Activated CD8-positive, alpha-beta memory T cell treated with anti-CD3 and anti-CD28 coated beads, Interleukin-2, amount 10 ng/mL, durations not matched to agents 7 days and 5 days (primary cell): Measurements from ENCODE around the gene TAAR2. TPM values are rescaled to one million over a fixed set of nuclear protein-coding genes. Genes with fewer than 3 reads are reported as not detected.
A peak's percentile ranks its signal among the peaks of the same experiment; 100 is the strongest.

Experiments
- ATAC-seq: fragments of 150-1000 bp; cut with Tn5 transposase; one replicate; pipeline ENCODE4 v1.10.0; 2021; ENCODE audit warnings: moderate library complexity
- CTCF ChIA-PET: fragments of 350-600 bp; sonication (Branson Sonifier 250); formaldehyde crosslinking; loops from one replicate; lab custom pipeline; 2021; ENCODE audit warnings: antibody characterized with exemption; lab: Charles Lee
- DNase-seq: peaks from one replicate; pipeline ENCODE4 v3.0.0-alpha.2; 2020
- H3K27ac Mint-ChIP-seq: one replicate; pipeline ENCODE4 v1.8.0; 2021; ENCODE audit warnings: mild to moderate bottlenecking, mixed read lengths
- H3K27me3 Mint-ChIP-seq: one replicate; pipeline ENCODE4 v1.8.0; 2021; ENCODE audit warnings: mixed read lengths
- H3K36me3 Mint-ChIP-seq: one replicate; pipeline ENCODE4 v1.8.0; 2021; ENCODE audit warnings: mild to moderate bottlenecking, mixed read lengths
- H3K4me1 Mint-ChIP-seq: one replicate; pipeline ENCODE4 v1.8.0; 2021; ENCODE audit warnings: mixed read lengths
- H3K4me3 Mint-ChIP-seq: one replicate; pipeline ENCODE4 v1.8.0; 2021; ENCODE audit warnings: mild to moderate bottlenecking, moderate library complexity, mixed read lengths
- H3K9me3 Mint-ChIP-seq: one replicate; pipeline ENCODE4 v1.8.0; 2022; ENCODE audit warnings: low read depth, mixed read lengths
- total RNA-seq, 2 experiments: library from RNA; stranded (reverse); gene quantifications; one replicate each; pipeline ENCODE4 v1.2.3, GENCODE V29; 2021

Gene TAAR2
- total RNA-seq, result not detected

DNA sequence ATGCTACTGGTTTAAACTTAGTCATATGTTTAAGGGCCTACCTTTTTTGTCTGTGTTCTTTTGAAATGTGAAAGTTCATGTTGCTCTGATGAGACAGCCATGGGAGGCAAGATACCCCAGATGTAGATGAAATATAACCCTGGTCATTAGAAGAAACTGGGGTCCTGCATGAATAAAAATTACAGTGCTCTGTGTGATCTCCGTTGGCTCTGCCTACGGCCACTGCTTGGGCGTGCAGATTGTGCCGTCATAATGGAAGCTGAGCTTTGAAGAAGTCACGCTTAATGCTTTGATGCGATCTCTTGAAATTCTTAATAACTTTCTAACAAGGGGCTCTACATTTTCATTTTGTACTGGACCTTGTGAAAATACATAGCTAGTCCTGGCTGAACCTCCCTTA, at the start of gene TAAR2:
Gene TAAR2 (minus strand): TSS at position 101 of the 400 bp plus-strand sequence. CDS start 0 bp downstream, at position 101.
- H3K9me3 Mint-ChIP-seq, result no peaks in the 10 kb centered on the region

GRCh38 chr6:132673376-132674094, 49.5 kb upstream of the TAAR2 start:
- peaks cover 40% of the 10 kb centered on the region for H3K4me1 Mint-ChIP-seq
- H3K27me3 Mint-ChIP-seq, result peaks cover 12% of the 10 kb centered on the region
- H3K27ac Mint-ChIP-seq, result no peak overlapping the region
- H3K9me3 Mint-ChIP-seq, result peaks cover 3% of the 10 kb centered on the region
- CTCF ChIA-PET, result interaction anchor here (0.8 to 1.2 kb wide), 2 partner anchors 91 to 99 kb away, joined by 3 to 4 read pairs; no protein-coding TSS in a partner anchor
- H3K36me3 Mint-ChIP-seq, result peaks cover 4% of the 10 kb centered on the region
- DNase-seq (no peak), ATAC-seq (no peak)
- no peak overlapping the region for H3K4me3 Mint-ChIP-seq

More for the DNA sequence above, at the start of gene TAAR2:
- H3K4me1 Mint-ChIP-seq, result no peaks in the 10 kb centered on the region
- no peak within 1 kb of the TSS for H3K4me3 Mint-ChIP-seq
- CTCF ChIA-PET, result no interaction called here
- ATAC-seq, result no peak
- H3K27ac Mint-ChIP-seq, result no peak within 1 kb of the TSS
- H3K27me3 Mint-ChIP-seq, result peaks cover 37% of the 10 kb centered on the region
- no peak for DNase-seq
- H3K36me3 Mint-ChIP-seq, result no peaks in the 10 kb centered on the region

GRCh38 chr6:132671295-132671694, 47.2 kb upstream of the TAAR2 start:
- Mint-ChIP-seq H3K36me3 (no peaks in the 10 kb centered on the region), H3K4me1 (peaks cover 33% of the 10 kb centered on the region), H3K9me3 (no peaks in the 10 kb centered on the region), H3K4me3 (no peak overlapping the region), H3K27me3 (peaks cover 9% of the 10 kb centered on the region), H3K27ac (no peak overlapping the region)
- DNase-seq, result no peak
- CTCF ChIA-PET, result interaction anchor here (1.3 to 6.7 kb wide), 4 partner anchors 8 to 131 kb away, joined by 3 to 91 read pairs (median 18); partner anchors contain the start of gene SLC18B1
- no peak for ATAC-seq

- Mint-ChIP-seq H3K27me3 (peaks cover 11% of the 10 kb centered on the region), H3K27ac (no peak overlapping the region), H3K9me3 (no peaks in the 10 kb centered on the region), H3K4me1 (peaks cover 21% of the 10 kb centered on the region), H3K36me3 (no peaks in the 10 kb centered on the region), H3K4me3 (peak overlapping the region; percentile 29)
- CTCF ChIA-PET, result interaction anchor here (0.7 to 6.7 kb wide), 22 partner anchors 10 to 169 kb away, joined by 3 to 91 read pairs (median 4); partner anchors contain the start of genes RPS12 and SLC18B1
- ATAC-seq (peak; percentile 78), DNase-seq (no peak)
These were observed 45.7 kb upstream of the TAAR2 start for GRCh38 chr6:132669690-132670291.

- DNase-seq, result no peak
- no peak for ATAC-seq
- peaks cover 8% of the 10 kb centered on the region for H3K27me3 Mint-ChIP-seq
- no peak overlapping the region for H3K4me3 Mint-ChIP-seq
- H3K4me1 Mint-ChIP-seq, result peaks cover 5% of the 10 kb centered on the region
- H3K27ac Mint-ChIP-seq, result no peak overlapping the region
- no peaks in the 10 kb centered on the region for H3K36me3 Mint-ChIP-seq
- CTCF ChIA-PET, result interaction anchor here (1.1 to 6.7 kb wide), 2 partner anchors 100 to 132 kb away, joined by 3 to 91 read pairs; partner anchors contain the start of gene SLC18B1
- no peaks in the 10 kb centered on the region for H3K9me3 Mint-ChIP-seq
These were observed 42.0 kb upstream of the TAAR2 start for GRCh38 chr6:132666118-132666517.

- no peaks in the 10 kb centered on the region for H3K9me3 Mint-ChIP-seq
- CTCF ChIA-PET, result interaction anchor here (0.6 kb wide), 1 partner anchor 85 kb away, joined by 3 read pairs; no protein-coding TSS in a partner anchor
- H3K27ac Mint-ChIP-seq, result no peak overlapping the region
- no peaks in the 10 kb centered on the region for H3K36me3 Mint-ChIP-seq
- DNase-seq (no peak), ATAC-seq (no peak)
- H3K4me1 Mint-ChIP-seq, result no peaks in the 10 kb centered on the region
- peaks cover 6% of the 10 kb centered on the region for H3K27me3 Mint-ChIP-seq
- H3K4me3 Mint-ChIP-seq, result no peak overlapping the region
These were observed 40.4 kb upstream of the TAAR2 start for GRCh38 chr6:132664309-132665034.

GRCh38 chr6:132663661-132664060, 39.6 kb upstream of the TAAR2 start:
- H3K27me3 Mint-ChIP-seq, result peaks cover 6% of the 10 kb centered on the region
- H3K4me3 Mint-ChIP-seq, result no peak overlapping the region
- H3K27ac Mint-ChIP-seq, result no peak overlapping the region
- DNase-seq (no peak), ATAC-seq (no peak)
- H3K36me3 Mint-ChIP-seq, result no peaks in the 10 kb centered on the region
- CTCF ChIA-PET, result no interaction called here
- H3K9me3 Mint-ChIP-seq, result no peaks in the 10 kb centered on the region
- H3K4me1 Mint-ChIP-seq, result no peaks in the 10 kb centered on the region

DNA sequence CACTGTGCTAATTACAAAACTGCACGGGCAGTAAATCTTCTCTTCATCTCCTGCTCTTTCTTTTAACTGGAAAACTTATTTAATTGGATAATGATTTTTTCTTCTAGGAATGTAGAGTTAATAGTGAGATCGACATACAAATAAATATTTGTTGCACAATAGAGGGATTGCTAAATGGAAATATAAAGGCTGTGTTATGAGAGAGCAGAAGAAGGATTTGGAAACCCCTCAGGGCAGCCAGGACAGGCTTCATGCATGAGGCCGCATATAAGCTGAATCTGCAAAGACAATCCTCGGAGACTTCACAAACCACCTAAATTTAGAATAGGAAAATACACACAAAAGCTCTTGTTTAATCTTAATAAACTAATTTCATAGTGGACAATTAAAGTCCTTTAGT, 37.8 kb upstream of the TAAR2 start:
- H3K4me1 Mint-ChIP-seq, result no peaks in the 10 kb centered on the region
- H3K27me3 Mint-ChIP-seq, result peaks cover 6% of the 10 kb centered on the region
- CTCF ChIA-PET, result interaction anchor here (1.3 kb wide), 1 partner anchor 10 kb away, joined by 6 read pairs; no protein-coding TSS in a partner anchor
- H3K36me3 Mint-ChIP-seq, result no peaks in the 10 kb centered on the region
- ATAC-seq, result no peak
- H3K9me3 Mint-ChIP-seq, result no peaks in the 10 kb centered on the region
- DNase-seq, result no peak
- no peak overlapping the region for H3K4me3 Mint-ChIP-seq
- no peak overlapping the region for H3K27ac Mint-ChIP-seq

DNA sequence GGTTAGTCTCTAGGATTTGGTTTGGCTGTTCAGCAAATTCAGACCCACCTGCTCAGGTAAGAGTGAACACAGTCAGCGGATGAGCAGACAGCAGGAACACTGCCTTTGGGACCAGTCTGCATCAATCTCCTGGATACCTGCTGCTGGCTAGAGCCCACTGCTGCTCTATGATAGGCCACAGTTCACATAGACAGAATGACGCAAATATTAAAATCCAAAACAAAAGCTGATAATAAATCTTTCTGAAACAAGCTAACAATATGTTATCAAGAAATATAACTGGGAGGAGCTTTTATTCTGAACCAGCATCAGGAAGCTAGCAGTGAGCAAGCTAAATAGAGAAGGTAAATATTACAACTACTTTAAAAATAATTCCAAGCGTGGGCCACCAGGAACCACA, 35.0 kb upstream of the TAAR2 start, which contains the start of gene TAAR1:
Gene TAAR1 (minus strand): TSS at position 101 of the 400 bp plus-strand sequence. CDS start 13,179 bp downstream, outside the sequence.
- H3K4me1 Mint-ChIP-seq, result no peaks in the 10 kb centered on the region
- ATAC-seq (no peak), DNase-seq (no peak)
- H3K27me3 Mint-ChIP-seq, result peaks cover 9% of the 10 kb centered on the region
- H3K9me3 Mint-ChIP-seq, result no peaks in the 10 kb centered on the region
- CTCF ChIA-PET, result interaction anchor here (0.8 kb wide), 1 partner anchor 128 kb away, joined by 3 read pairs; no protein-coding TSS in a partner anchor
- no peaks in the 10 kb centered on the region for H3K36me3 Mint-ChIP-seq
- no peak within 1 kb of the TSS for H3K4me3 Mint-ChIP-seq
- no peak within 1 kb of the TSS for H3K27ac Mint-ChIP-seq

GRCh38 chr6:132651062-132651461, 27.0 kb upstream of the TAAR2 start:
- Mint-ChIP-seq H3K27ac (no peak overlapping the region), H3K27me3 (peaks cover 20% of the 10 kb centered on the region), H3K36me3 (no peaks in the 10 kb centered on the region), H3K4me3 (no peak overlapping the region), H3K4me1 (peaks cover 7% of the 10 kb centered on the region), H3K9me3 (no peaks in the 10 kb centered on the region)
- no peak for DNase-seq
- ATAC-seq, result no peak
- CTCF ChIA-PET, result interaction anchor here (0.7 to 2.2 kb wide), 2 partner anchors 11 to 147 kb away, joined by 3 to 6 read pairs; partner anchors contain the start of gene SLC18B1

DNA sequence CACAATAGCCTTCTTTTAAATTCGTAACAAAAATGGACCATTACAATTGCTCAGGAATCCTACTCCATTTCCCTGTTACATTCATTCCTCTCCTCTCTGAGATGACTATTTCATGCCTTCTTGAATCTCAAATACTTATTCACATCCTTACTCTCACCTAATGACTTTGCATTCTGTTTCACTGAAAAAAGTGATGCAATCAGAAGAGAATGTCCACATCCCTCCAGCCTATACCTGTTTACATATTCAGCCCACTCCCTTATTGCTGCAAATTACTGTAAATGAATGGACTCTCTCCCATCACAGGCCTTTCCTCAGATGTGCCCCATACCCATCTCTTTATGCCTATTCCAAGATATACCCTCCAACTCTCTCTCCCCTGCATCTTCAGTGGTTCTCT, 26.4 kb upstream of the TAAR2 start:
- Mint-ChIP-seq H3K4me3 (no peak overlapping the region), H3K9me3 (no peaks in the 10 kb centered on the region), H3K36me3 (no peaks in the 10 kb centered on the region), H3K4me1 (peaks cover 7% of the 10 kb centered on the region), H3K27ac (no peak overlapping the region), H3K27me3 (peaks cover 20% of the 10 kb centered on the region)
- ATAC-seq (no peak), DNase-seq (no peak)
- CTCF ChIA-PET, result no interaction called here

DNA sequence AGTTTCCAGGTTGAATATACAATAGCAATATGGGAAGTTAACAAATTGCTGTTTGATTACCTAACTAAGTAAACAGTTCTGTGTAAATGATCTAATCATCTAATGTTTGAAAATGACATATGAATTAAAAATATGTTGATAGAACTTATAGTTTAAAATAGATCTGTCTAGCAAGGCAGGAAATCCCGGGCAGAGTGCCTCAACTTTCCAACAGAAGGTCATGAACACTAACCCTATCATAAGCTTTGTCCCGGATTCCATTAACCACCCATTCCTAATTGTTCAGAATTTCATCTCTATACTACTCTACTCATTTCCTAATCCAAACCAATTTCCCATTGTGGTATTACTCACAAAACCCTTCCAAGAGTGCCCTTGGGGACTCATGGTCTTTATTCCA, 24.8 kb upstream of the TAAR2 start:
- CTCF ChIA-PET, result interaction anchor here (1.0 to 1.3 kb wide), 2 partner anchors 19 to 21 kb away, joined by 3 read pairs; no protein-coding TSS in a partner anchor
- H3K27me3 Mint-ChIP-seq, result peaks cover 20% of the 10 kb centered on the region
- H3K4me3 Mint-ChIP-seq, result no peak overlapping the region
- no peak overlapping the region for H3K27ac Mint-ChIP-seq
- H3K36me3 Mint-ChIP-seq, result no peaks in the 10 kb centered on the region
- H3K4me1 Mint-ChIP-seq, result peaks cover 7% of the 10 kb centered on the region
- no peak for ATAC-seq
- no peak for DNase-seq
- H3K9me3 Mint-ChIP-seq, result no peaks in the 10 kb centered on the region

- CTCF ChIA-PET, result interaction anchor here (1.0 to 1.3 kb wide), 2 partner anchors 19 to 22 kb away, joined by 3 read pairs; no protein-coding TSS in a partner anchor
These were observed 24.3 kb upstream of the TAAR2 start for GRCh38 chr6:132648356-132648755.

More at GRCh38 chr6:132648356-132648755, 24.3 kb upstream of the TAAR2 start:
- Mint-ChIP-seq H3K36me3 (no peaks in the 10 kb centered on the region), H3K27ac (no peak overlapping the region), H3K4me1 (peaks cover 7% of the 10 kb centered on the region), H3K9me3 (no peaks in the 10 kb centered on the region), H3K4me3 (no peak overlapping the region), H3K27me3 (peaks cover 19% of the 10 kb centered on the region)
- ATAC-seq, result peak; percentile 80
- peak; percentile 67 for DNase-seq
